Activated CD8-positive, alpha-beta T cell treated with anti-CD3 and anti-CD28 coated beads for 36 hours (primary cell): ENCODE results near the gene ZNF181. TPM values are rescaled to one million over a fixed set of nuclear protein-coding genes. Genes with fewer than 3 reads are reported as not detected.

Source experiments
- ATAC-seq: fragments of 200-7000 bp; cut with Tn5 transposase; one replicate; pipeline ENCODE4 v1.10.0; 2021; ENCODE audit warnings: mild to moderate bottlenecking, moderate library complexity
- CTCF ChIA-PET: fragments of 350-600 bp; sonication (Branson Sonifier 250); formaldehyde crosslinking; loops from one replicate; lab custom pipeline; 2021; ENCODE audit warnings: antibody characterized with exemption; lab: Charles Lee
- POLR2A ChIA-PET: fragments of 350-600 bp; sonication (Branson Sonifier 250); formaldehyde crosslinking; loops from one replicate; lab custom pipeline; 2021; ENCODE audit warnings: antibody characterized with exemption; lab: Charles Lee
- DNase-seq: peaks from one replicate; pipeline ENCODE4 v3.0.0-alpha.2; 2020
- H3K27ac Mint-ChIP-seq: one replicate; pipeline ENCODE4 v1.8.0; 2021; ENCODE audit warnings: mild to moderate bottlenecking, mixed read lengths
- H3K27me3 Mint-ChIP-seq: one replicate; pipeline ENCODE4 v1.8.0; 2021; ENCODE audit warnings: mixed read lengths
- H3K36me3 Mint-ChIP-seq: one replicate; pipeline ENCODE4 v1.8.0; 2021; ENCODE audit warnings: low read depth, mixed read lengths
- H3K4me1 Mint-ChIP-seq: one replicate; pipeline ENCODE4 v1.8.0; 2021; ENCODE audit warnings: low read depth, mixed read lengths
- H3K4me3 Mint-ChIP-seq: one replicate; pipeline ENCODE4 v1.8.0; 2021; ENCODE audit warnings: mild to moderate bottlenecking, moderate library complexity, mixed read lengths
- H3K9me3 Mint-ChIP-seq: one replicate; pipeline ENCODE4 v1.8.0; 2021; ENCODE audit warnings: mixed read lengths
- intact Hi-C: fragments of 100-400 bp; cut with micrococcal nuclease; formaldehyde crosslinking; loops from one replicate; pipeline ENCODE4 v1.10.0; 2022
- total RNA-seq, 2 experiments: library from RNA; stranded (reverse); gene quantifications; one replicate each; pipeline ENCODE4 v1.2.3, GENCODE V29; 2021
- TF ChIP-seq, protein P1 (sequence below): fragments of 200-600 bp; IDR thresholded peaks from one replicate; pipeline ENCODE4 v1.8.0; 2022; ENCODE audit warnings: antibody characterized with exemption, mild to moderate bottlenecking

The ZNF181 gene
- total RNA-seq, 2 experiments from 2014 or later, result 2.8 to 5.1 TPM

DNA sequence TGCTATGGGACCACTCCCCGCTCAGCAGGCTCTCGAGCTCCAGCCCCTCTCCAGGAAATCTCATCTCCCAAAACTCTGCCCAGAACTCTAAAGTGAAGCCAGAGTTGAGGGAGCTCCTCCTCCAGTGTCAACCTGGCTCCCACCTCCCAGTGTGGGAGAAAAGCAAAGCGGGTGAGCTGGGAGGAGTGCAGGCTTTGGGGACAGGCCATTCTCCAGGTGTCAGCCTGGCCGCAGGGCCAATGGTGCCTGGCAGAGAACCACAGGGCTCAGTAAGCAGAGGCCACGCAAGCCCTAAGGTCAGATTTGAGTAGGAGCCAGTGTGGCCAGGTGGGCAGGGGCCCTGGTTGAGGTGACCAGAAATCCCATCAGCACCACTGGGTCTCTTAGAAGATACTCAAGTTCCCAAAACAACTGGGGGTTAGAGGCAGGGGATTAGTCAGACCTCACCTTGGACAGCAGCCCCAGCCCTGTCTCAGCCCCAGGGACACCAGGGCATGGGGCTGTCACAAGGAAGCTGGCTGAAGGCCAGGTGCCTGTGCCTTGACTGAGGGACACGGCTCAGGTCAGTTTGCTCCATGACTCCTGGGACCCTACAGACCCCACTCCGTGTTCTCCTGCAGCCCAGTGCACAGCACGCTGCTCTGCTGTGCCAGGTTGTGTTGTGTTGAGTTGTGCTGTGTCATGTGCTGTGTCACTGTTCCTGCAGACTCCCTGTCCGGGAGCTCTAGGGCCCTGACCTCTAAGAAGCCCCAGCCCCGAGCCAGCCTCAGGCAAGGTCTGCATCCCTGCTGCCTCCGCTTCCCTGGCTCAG is 2.8 kb upstream of the ZNF181 start:
- DNase-seq, result no peak
- CTCF ChIA-PET, result no interaction called here
- TF ChIP-seq, protein P1, sequence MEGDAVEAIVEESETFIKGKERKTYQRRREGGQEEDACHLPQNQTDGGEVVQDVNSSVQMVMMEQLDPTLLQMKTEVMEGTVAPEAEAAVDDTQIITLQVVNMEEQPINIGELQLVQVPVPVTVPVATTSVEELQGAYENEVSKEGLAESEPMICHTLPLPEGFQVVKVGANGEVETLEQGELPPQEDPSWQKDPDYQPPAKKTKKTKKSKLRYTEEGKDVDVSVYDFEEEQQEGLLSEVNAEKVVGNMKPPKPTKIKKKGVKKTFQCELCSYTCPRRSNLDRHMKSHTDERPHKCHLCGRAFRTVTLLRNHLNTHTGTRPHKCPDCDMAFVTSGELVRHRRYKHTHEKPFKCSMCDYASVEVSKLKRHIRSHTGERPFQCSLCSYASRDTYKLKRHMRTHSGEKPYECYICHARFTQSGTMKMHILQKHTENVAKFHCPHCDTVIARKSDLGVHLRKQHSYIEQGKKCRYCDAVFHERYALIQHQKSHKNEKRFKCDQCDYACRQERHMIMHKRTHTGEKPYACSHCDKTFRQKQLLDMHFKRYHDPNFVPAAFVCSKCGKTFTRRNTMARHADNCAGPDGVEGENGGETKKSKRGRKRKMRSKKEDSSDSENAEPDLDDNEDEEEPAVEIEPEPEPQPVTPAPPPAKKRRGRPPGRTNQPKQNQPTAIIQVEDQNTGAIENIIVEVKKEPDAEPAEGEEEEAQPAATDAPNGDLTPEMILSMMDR, result no peak
- Mint-ChIP-seq H3K9me3 (peaks cover 5% of the 10 kb centered on the region), H3K36me3 (peaks cover 13% of the 10 kb centered on the region), H3K4me1 (peaks cover 23% of the 10 kb centered on the region), H3K4me3 (no peak overlapping the region), H3K27ac (no peak overlapping the region), H3K27me3 (peaks cover 9% of the 10 kb centered on the region)
- intact Hi-C loops, result no loop called here
- POLR2A ChIA-PET, result interaction anchor here (2.9 kb wide), 1 partner anchor 53 kb away, joined by 11 read pairs; the partner anchor contains the start of gene ZNF302
- no peak for ATAC-seq

DNA sequence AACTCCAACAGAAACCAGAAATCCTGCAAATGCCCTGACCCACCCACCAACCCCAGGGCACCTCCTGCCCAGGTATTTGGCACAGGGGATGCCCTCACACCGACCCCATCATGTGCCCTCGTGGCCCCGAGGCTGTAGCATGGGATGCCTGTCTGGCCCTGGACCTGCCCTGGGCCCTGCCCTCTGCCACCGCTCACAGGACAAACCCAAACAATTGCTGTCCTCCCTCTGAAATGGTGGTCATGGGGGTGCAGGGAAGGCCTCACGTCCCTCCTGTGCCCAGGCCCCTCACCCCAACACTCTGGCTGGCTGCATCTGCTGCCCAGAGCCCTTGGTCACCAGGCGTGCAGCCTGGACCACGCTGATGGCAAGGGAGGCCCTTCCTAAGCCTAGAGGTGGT is 2.1 kb upstream of the ZNF181 start:
- POLR2A ChIA-PET, result interaction anchor here (2.9 kb wide), 1 partner anchor 54 kb away, joined by 11 read pairs; the partner anchor contains the start of gene ZNF302
- H3K27me3 Mint-ChIP-seq, result peaks cover 6% of the 10 kb centered on the region
- peaks cover 5% of the 10 kb centered on the region for H3K9me3 Mint-ChIP-seq
- DNase-seq (no peak), ATAC-seq (no peak)
- CTCF ChIA-PET, result no interaction called here
- no peak overlapping the region for H3K27ac Mint-ChIP-seq
- TF ChIP-seq, protein P1, result no peak
- intact Hi-C loops, result no loop called here
- no peak overlapping the region for H3K4me3 Mint-ChIP-seq
- H3K4me1 Mint-ChIP-seq, result peaks cover 26% of the 10 kb centered on the region
- peaks cover 17% of the 10 kb centered on the region for H3K36me3 Mint-ChIP-seq

DNA sequence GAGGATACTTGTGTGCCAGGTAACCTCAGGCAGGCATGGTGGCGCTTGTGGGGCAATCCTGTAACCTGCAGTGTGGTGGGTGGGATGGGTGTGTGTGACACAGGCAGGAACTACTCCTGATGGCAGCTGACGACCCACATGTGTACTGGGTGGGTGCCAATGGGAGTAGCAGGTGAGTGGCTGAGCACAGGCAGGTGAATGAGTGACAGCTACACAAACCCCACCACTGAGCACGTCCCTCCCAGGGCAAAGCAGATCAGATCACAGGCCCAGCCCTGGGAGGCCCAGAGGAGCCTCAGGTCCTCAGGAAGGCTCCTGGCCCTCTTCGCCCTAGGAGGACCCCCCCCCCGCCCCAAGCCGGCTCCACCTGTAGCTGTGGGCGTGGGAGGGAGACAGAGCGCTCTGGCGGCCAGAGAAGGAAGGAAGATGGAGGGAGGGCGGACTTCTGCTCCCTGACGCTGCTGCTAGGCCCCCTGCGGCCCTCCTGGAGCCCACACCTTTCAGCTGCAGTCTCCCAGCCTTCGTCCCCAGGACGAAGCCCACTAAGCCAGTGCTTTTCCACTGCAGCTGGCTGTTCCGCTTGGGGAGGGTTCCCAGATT is 1.3 kb upstream of the ZNF181 start:
- CTCF ChIA-PET, result interaction anchor here (1.2 kb wide), 1 partner anchor 20 kb away, joined by 3 read pairs; no protein-coding TSS in a partner anchor
- Mint-ChIP-seq H3K27ac (peak overlapping the region; percentile 67), H3K27me3 (peaks cover 3% of the 10 kb centered on the region), H3K4me3 (peak overlapping the region; percentile 80), H3K9me3 (peaks cover 5% of the 10 kb centered on the region), H3K36me3 (peaks cover 23% of the 10 kb centered on the region), H3K4me1 (peaks cover 26% of the 10 kb centered on the region)
- TF ChIP-seq, protein P1, result no peak
- DNase-seq, result peak; percentile 10
- intact Hi-C loops, result no loop called here
- ATAC-seq, result no peak
- POLR2A ChIA-PET, result interaction anchor here (2.9 kb wide), 1 partner anchor 55 kb away, joined by 11 read pairs; the partner anchor contains the start of gene ZNF302

DNA sequence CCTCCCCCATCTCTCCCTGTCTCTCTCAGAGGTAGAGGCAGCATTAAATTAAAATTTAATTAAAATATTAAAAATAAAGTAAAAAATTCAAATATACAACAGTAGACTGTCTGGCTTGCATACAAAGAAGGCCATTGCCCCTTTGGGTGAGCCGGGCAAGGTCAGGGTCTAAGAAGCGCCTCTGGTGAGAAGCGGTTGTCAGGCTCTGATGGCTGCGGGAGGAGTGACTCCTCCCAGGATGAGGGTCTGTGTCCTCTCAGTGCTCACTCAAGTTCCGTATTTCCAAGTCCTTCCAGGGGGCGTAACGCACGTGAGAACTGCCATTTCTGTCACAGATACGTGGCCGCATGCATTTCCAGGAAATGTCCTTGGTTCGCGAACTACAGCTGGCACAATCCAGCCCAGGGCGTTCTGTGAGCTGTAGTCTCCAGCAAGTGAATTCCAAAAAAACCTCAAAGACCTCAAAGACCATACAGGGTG is 737 bp upstream of the ZNF181 start:
- TF ChIP-seq, protein P1, result no peak
- no peaks in the 10 kb centered on the region for H3K27me3 Mint-ChIP-seq
- POLR2A ChIA-PET, result interaction anchor here (0.7 to 2.9 kb wide), 3 partner anchors 39 to 113 kb away, joined by 3 to 11 read pairs (median 4); partner anchors contain the start of gene ZNF302
- peaks cover 8% of the 10 kb centered on the region for H3K9me3 Mint-ChIP-seq
- CTCF ChIA-PET, result interaction anchor here (1.2 kb wide), 1 partner anchor 20 kb away, joined by 3 read pairs; no protein-coding TSS in a partner anchor
- peaks cover 26% of the 10 kb centered on the region for H3K36me3 Mint-ChIP-seq
- peak overlapping the region; percentile 80 for H3K4me3 Mint-ChIP-seq
- H3K27ac Mint-ChIP-seq, result peak overlapping the region; percentile 92
- ATAC-seq (peak; percentile 12), DNase-seq (peak; percentile 65)
- H3K4me1 Mint-ChIP-seq, result peaks cover 26% of the 10 kb centered on the region
- intact Hi-C loops, result no loop called here
